GM18502 (cell line): ENCODE results near the gene PSRC1.

Experiments
- ATAC-seq: cut with Tn5 transposase; IDR thresholded peaks from one replicate; pipeline ENCODE4 v1.9.1; 2021; ENCODE audit warnings: mild to moderate bottlenecking; ENCODE audit not compliant: unreplicated experiment, poor library complexity

The PSRC1 gene

DNA sequence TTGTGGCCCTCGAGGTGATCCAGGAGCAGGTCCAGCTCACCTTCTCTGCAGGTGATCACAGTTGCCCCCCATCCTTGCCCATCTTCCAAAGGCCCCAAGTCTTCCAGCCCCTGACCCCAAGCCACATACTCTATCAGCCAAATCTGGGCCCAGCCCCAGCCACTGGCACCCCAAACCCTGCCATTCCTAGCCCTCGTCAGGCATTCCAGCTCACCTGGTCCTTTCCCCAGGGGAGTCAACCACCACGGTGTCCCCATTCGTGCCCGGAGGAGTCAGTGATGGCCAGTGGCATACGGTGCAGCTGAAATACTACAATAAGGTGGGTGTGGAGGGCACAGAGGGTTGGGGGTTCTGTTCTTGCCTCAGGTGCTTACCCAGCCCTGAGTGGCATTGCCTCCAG, 21.4 kb downstream of the PSRC1 start:
- ATAC-seq, result no peak

DNA sequence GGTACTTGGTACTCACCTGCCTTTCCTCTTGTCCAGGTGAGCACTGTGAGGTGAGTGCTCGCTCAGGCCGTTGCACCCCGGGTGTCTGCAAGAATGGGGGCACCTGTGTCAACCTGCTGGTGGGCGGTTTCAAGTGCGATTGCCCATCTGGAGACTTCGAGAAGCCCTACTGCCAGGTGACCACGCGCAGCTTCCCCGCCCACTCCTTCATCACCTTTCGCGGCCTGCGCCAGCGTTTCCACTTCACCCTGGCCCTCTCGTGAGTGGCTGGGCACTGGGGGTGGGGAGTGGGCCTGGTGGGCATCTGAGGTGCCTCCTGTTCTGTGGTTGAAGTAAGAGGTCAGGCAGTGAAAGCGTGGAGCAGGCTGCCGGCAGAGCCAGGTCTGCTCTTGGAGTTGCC, 21.9 kb downstream of the PSRC1 start:
- ATAC-seq, result no peak

DNA sequence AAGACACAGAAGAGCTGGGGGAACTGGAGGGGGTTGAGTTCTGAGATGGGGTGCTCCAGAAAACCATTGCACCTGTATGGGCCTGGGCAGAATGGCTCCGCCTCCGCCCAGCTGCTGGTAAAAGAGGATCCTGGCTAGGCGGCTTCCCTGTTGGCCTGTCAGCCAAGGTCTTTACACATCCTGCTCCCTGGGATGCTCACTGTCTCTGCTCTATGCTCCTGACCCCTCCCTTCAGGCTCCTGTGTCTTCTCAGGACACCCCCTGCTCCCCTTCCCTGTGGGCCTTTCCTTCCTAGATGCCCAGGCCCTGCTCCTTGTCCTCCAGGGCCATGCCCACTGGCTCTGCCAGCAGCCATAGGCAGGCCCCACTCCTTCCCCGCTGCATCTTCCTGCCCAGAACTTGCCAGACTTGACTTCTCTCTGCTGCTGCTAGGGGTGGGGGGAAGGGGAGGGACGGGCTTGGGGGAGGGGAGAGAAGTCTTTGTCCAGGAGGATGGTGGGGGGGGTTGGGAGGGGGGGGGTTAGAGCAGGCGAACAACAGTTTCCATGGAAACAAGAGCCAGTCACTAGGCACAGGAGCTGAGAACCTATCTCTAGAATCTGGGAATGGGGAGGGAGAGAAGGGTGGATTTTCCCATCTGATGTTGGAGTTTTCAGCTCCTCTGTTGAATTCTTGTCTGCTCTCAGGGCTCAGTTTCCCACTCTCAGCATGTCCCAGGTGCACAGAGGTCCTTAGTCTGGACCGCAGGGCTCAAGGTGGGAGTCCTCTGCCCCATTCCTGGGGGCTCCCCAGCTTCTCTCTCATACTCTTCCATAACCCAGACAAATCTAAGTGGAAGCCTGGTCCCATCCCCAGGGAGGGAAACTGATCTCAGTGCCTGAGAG, 23.0 kb downstream of the PSRC1 start:
- ATAC-seq, result no peak

DNA sequence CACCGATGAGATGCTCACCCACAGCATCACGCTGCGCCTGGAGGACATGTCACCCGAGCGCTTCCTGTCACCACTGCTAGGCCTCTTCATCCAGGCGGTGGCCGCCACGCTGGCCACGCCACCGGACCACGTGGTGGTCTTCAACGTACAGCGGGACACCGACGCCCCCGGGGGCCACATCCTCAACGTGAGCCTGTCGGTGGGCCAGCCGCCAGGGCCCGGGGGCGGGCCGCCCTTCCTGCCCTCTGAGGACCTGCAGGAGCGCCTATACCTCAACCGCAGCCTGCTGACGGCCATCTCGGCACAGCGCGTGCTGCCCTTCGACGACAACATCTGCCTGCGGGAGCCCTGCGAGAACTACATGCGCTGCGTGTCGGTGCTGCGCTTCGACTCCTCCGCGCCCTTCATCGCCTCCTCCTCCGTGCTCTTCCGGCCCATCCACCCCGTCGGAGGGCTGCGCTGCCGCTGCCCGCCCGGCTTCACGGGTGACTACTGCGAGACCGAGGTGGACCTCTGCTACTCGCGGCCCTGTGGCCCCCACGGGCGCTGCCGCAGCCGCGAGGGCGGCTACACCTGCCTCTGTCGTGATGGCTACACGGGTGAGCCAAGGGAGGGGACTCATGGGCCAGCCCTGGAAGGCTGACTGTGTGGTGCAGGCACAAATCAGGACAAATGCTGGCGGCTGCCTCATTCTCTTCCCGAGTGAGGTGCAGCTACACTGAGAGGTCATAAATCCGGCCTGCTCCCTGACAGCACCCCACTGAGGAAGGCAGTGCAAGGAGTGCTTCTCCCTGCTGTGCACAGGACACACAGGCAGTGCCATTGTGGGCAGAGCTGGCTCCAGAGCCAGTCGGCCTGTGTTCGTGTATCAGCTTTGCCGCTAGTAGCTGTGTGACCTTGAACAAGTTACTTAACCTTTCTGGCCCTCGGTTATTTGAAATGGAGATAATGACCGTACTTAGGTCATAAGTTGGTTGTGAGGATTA, 24.2 kb downstream of the PSRC1 start:
- no peak for ATAC-seq

DNA sequence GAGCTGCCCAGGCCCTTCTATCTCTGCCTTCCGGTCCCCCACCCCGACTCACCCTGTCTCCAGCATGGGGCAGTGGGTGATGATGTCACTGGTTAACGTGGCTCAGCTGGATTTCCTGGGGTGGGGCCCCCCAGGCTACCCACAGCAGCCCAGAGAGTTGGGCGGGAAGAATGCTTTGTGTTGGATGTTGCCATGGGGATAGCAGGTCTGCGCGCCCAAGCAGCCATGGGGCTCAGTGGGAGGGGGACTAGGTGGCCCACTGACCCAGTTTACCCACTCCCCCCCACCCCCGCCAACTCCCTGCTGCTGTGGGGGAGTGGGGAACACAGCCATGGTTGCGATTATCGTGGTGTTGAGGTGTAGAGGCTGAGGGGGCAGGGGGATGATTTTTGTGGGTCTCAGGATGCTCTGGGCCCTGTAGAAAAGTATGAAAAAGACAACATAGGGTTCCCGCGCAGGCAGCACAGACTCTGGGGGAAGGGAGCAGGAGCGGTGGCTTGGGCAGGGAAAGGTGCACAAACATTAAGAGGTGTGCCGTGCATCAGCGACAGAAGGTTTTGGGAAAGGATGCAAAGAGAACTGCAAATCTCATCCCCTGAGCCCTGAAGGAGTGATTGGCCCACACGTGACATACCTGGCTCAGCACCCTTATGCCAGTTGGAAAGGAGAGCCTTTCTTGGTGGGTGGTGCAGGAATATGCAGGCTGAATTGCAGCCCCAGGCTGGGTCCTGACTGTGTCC, 25.1 kb downstream of the PSRC1 start:
- ATAC-seq, result no peak

DNA sequence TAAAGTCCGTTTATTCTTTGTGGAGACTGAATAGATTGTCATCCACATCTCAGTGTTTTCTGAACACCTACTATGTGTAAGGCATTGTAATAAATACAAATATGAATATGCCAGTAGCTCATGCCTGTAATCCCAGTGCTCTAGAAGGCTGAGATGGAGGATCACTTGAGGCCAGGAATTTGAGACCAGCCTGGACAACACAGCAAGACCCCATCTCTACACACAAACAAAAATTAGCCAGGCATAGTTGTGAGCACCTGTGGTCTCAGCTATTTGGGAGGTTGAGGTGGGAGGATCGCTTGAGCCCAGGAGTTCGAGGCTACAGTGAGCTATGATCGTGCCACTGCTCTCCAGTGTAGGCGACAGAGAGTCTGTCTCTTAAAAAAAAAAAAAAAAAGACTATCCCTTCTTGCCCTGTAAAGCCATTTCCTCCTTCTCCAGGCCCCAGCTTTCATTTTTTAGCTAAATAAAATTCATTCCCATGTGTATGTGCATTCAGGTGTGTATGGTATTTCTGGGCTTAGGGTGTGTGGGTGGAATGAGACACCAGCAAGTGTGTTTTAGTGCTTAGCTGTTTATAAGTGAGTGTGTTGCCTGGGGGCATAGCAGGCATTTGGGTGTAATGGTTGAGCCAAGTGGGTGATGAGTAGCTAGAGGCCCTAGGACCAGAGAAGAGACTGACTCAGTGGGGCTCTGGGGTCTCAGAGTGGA, 25.8 kb downstream of the PSRC1 start:
- ATAC-seq, result no peak

DNA sequence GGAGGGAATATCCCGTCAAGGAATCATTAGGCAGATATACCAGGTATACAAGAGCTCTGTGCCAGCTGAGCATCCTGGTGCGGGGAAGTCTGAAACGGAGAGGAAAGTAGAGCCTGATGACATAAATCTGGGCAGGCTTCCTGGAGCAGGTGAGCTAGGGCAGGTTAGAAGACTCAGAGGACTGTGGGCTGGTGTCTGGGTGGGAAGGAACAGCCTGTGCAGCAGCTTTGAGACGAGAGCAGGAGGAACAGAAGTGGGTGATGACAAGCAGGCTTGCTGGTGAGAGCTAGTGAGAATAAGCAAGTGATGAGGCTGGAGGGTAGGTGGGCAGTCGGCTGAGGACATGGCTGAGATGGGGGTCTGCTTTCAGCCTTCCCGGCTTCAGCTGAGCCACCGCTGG, 26.9 kb downstream of the PSRC1 start:
- ATAC-seq, result no peak

DNA sequence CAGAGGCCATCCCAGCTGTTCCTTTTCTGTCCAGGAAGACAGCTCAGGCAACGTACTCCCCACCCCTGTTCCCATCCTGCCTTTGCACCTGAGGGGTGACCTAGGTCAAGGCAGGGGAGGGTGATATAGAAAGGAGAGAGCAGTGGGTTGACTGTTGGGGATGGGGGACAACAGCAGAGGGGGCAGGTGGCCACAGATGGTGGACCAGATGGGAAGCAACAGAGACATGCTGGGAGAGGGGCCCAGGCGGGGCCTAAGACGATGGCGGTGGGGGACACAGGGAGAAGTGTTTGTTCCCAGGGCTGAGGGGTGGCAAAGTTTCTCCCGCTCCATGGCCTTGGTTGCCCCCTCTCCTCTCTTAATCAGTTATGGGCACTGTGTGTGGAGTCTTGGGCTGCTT, 27.3 kb downstream of the PSRC1 start:
- ATAC-seq, result no peak

DNA sequence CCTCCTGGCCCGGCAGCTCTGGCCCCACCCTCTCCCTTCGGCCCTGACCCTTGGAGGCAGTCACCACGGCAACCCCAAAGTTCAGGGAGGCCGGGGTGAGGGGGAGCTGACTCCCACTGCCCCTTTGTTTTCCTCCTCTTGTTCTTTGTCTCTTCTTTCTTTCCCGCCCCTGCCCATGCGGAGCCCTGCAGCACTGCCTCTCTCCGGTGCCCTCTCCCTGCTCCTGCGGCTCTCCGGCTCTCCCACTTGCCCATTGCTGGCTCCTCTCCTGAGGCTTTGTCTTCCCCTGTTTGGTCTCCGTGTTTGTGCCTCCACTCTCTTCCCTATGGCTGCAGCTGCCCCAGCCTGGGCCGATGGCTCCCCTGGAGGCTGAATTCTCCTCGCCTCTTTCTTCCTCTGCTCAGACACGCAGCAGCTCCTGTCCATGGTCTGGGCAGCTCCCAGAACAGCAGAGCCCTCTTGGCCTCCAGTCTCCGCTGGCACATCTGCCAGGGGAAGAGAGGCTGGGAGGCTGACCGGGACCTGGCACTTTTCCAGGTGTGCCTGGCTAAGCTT, 27.8 kb downstream of the PSRC1 start:
- ATAC-seq, result no peak

DNA sequence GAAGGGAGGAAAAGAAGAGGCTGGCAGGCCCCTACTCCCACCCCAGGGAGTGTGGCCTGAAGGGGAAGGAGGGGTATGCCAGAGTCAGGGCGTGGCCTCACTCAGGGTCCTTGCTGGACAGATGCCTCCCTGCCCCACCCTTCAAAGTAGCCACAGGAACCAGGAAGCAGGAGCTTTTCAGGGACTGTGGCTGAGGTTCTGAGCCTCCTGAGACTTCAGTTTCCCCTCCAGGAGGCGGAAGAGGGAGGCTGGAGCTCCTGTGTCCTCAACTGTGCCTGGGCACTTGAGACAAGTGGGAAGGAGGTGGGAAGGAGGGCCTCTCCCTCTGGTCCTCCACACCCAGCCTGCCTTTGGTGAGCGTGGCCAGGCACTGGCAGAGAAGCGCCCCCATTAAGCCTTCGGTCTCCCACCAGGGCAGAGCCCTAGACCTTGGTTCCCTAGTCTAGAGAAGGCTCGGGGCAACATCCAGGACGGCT, 28.3 kb downstream of the PSRC1 start:
- ATAC-seq, result no peak

DNA sequence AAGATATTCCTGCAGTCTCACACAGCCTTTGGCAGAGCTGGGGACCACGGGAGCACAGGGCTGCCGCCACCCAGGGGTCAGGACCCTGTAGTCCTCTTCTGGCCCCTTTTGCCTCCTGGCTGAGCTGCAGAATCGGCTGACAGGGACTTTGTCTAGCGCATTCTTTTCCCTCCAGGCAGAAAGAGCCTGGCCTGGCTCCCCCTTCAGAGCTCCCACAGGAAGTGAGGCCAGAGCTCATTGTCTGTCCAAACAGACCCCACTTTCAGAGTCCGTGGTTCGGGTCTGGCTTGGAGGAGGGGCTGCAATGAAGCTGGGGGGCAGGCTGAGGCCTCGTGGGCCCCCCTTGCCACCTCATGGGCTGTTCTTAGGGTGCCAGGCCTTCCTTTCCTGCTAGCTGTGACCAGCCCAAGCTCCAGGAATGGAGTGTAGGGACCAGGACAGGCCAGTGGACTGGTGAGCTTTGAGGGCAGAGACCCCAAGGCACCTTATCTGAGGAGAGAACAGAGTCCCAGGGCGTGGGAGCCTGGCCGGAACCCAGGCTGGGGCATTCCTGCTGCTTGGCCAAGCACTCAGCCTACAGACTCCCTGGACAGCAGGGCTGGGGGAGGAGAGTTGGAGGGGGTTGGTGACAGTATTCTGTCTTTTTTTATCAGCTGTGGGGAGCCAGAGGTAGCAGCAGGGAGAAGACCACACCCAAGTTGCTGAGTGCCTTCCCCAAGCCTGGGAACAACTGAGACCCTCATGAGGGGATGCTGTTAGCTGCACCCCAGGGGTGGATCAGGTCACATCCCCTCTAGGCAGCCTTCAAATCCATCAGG, 28.9 kb downstream of the PSRC1 start:
- no peak for ATAC-seq

DNA sequence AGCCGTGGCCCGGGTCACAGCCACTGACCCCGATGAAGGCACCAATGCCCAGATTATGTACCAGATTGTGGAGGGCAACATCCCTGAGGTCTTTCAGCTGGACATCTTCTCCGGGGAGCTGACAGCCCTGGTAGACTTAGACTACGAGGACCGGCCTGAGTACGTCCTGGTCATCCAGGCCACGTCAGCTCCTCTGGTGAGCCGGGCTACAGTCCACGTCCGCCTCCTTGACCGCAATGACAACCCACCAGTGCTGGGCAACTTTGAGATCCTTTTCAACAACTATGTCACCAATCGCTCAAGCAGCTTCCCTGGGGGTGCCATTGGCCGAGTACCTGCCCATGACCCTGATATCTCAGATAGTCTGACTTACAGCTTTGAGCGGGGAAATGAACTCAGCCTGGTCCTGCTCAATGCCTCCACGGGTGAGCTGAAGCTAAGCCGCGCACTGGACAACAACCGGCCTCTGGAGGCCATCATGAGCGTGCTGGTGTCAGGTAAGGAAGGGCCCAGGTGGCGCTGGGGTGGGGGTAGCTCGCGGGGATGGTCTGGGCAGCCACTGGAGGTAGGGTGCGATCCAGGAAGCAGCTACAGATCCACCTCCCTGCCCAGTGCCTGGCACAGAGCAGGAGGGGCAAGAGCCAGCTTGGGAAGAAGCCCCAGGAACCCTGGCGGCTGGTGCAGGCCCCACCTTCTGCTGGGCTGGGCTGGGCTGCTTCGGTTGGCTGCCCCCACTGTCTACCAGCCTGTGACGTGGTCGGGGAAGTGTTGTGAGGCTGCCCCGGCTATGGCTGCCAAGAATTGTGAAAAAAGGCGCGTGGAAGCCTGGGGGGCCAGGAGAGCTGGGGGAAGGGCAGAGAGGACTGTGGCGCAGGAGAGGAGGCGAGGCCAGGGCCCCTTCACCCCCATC, 29.8 kb downstream of the PSRC1 start:
- no peak for ATAC-seq

DNA sequence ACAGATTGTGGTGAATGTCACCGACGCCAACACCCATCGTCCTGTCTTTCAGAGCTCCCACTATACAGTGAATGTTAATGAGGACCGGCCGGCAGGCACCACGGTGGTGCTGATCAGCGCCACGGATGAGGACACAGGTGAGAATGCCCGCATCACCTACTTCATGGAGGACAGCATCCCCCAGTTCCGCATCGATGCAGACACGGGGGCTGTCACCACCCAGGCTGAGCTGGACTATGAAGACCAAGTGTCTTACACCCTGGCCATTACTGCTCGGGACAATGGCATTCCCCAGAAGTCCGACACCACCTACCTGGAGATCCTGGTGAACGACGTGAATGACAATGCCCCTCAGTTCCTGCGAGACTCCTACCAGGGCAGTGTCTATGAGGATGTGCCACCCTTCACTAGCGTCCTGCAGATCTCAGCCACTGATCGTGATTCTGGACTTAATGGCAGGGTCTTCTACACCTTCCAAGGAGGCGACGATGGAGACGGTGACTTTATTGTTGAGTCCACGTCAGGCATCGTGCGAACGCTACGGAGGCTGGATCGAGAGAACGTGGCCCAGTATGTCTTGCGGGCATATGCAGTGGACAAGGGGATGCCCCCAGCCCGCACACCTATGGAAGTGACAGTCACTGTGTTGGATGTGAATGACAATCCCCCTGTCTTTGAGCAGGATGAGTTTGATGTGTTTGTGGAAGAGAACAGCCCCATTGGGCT, 30.6 kb downstream of the PSRC1 start:
- ATAC-seq, result no peak

DNA sequence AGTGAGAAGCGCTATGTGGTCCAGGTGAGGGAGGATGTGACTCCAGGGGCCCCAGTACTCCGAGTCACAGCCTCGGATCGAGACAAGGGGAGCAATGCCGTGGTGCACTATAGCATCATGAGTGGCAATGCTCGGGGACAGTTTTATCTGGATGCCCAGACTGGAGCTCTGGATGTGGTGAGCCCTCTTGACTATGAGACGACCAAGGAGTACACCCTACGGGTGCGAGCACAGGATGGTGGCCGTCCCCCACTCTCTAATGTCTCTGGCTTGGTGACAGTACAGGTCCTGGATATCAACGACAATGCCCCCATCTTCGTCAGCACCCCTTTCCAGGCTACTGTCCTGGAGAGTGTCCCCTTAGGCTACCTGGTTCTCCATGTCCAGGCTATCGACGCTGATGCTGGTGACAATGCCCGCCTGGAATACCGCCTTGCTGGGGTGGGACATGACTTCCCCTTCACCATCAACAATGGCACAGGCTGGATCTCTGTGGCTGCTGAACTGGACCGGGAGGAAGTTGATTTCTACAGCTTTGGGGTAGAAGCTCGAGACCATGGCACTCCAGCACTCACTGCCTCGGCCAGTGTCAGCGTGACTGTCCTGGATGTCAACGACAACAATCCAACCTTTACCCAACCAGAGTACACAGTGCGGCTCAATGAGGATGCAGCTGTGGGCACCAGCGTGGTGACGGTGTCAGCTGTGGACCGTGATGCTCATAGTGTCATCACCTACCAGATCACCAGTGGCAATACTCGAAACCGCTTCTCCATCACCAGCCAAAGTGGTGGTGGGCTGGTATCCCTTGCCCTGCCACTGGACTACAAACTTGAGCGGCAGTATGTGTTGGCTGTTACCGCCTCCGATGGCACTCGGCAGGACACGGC, 31.4 kb downstream of the PSRC1 start:
- no peak for ATAC-seq

DNA sequence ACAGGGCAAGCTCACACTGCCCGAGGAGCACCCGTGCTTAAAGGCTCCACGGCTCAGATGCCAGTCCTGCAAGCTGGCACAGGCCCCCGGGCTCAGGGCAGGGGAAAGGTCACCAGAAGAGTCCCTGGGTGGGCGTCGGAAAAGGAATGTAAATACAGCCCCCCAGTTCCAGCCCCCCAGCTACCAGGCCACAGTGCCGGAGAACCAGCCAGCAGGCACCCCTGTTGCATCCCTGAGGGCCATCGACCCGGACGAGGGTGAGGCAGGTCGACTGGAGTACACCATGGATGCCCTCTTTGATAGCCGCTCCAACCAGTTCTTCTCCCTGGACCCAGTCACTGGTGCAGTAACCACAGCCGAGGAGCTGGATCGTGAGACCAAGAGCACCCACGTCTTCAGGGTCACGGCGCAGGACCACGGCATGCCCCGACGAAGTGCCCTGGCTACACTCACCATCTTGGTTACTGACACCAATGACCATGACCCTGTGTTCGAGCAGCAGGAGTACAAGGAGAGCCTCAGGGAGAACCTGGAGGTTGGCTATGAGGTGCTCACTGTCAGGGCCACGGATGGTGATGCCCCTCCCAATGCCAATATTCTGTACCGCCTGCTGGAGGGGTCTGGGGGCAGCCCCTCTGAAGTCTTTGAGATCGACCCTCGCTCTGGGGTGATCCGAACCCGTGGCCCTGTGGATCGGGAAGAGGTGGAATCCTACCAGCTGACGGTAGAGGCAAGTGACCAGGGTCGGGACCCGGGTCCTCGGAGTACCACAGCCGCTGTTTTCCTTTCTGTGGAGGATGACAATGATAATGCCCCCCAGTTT, 32.3 kb downstream of the PSRC1 start:
- no peak for ATAC-seq
